NCI-H526 (cell line): ENCODE results near the gene NFIB.

ENCODE experiments used
- DNase-seq, 2 experiments: peaks; one replicate each; lab custom pipeline; 2025; lab: John Stamatoyannopoulos, UW

Gene NFIB

GRCh38 chr9:14104496-14104895, 209.4 kb downstream of the NFIB start:
- no peak for DNase-seq

- DNase-seq: no peak
These were observed 210.8 kb downstream of the NFIB start for GRCh38 chr9:14103115-14103514.

- DNase-seq: no peak
These were observed 214.2 kb downstream of the NFIB start for GRCh38 chr9:14099737-14100136.

- no peak for DNase-seq
These were observed 215.3 kb downstream of the NFIB start for GRCh38 chr9:14098486-14099180.

GRCh38 chr9:14097666-14098415, 216.1 kb downstream of the NFIB start:
- no peak for DNase-seq

GRCh38 chr9:14097215-14097614, 216.7 kb downstream of the NFIB start:
- DNase-seq: no peak

- DNase-seq: no peak
These were observed 217.6 kb downstream of the NFIB start for GRCh38 chr9:14096258-14096922.

- DNase-seq: peak in 1 of 2 experiments; percentile 26
These were observed 218.7 kb downstream of the NFIB start for GRCh38 chr9:14095277-14095676.

- no peak for DNase-seq
These were observed 219.4 kb downstream of the NFIB start for GRCh38 chr9:14094491-14094890.

- DNase-seq: no peak
These were observed 221.6 kb downstream of the NFIB start for GRCh38 chr9:14092344-14092743.

GRCh38 chr9:14089051-14089803, 224.7 kb downstream of the NFIB start:
- no peak for DNase-seq

- DNase-seq: peak; percentile 66 to 80
These were observed 226.4 kb downstream of the NFIB start for GRCh38 chr9:14087576-14087975.

- no peak for DNase-seq
These were observed 227.4 kb downstream of the NFIB start for GRCh38 chr9:14086495-14086894.

- no peak for DNase-seq
These were observed 228.1 kb downstream of the NFIB start for GRCh38 chr9:14085810-14086209.

GRCh38 chr9:14084867-14085266, 229.1 kb downstream of the NFIB start:
- no peak for DNase-seq

GRCh38 chr9:14083366-14083765, 230.6 kb downstream of the NFIB start:
- no peak for DNase-seq

GRCh38 chr9:14082732-14083131, 231.2 kb downstream of the NFIB start:
- no peak for DNase-seq

- peak; percentile 94 to 96 for DNase-seq
These were observed 232.2 kb downstream of the NFIB start for GRCh38 chr9:14081745-14082144.

GRCh38 chr9:14080959-14081542, 232.9 kb downstream of the NFIB start:
- DNase-seq: peak in 1 of 2 experiments; percentile 44

GRCh38 chr9:14079440-14079839, 234.5 kb downstream of the NFIB start:
- no peak for DNase-seq

GRCh38 chr9:14077672-14078071, 236.3 kb downstream of the NFIB start:
- no peak for DNase-seq

- peak; percentile 86 to 94 for DNase-seq
These were observed 238.7 kb downstream of the NFIB start for GRCh38 chr9:14075218-14075617.
